SU-DHL-6 (cell line): ENCODE results near the gene BLVRB.

Source experiments
- EZH2phosphoT487 ChIP-seq: fragments of 200-600 bp; sonication (generic), shearing (Covaris generic); conservative IDR thresholded peaks from 2 replicates; pipeline ENCODE4 v1.6.1; 2018; ENCODE audit warnings: mild to moderate bottlenecking, antibody characterized with exemption, low read length, moderate library complexity, mixed read lengths
- TF ChIP-seq, protein P1 (sequence below): fragments of 200-600 bp; sonication (generic); IDR thresholded peaks from one replicate; pipeline ENCODE4 v1.5.1; 2017; ENCODE audit warnings: antibody characterized with exemption, mild to moderate bottlenecking, low read length, moderate library complexity; ENCODE audit not compliant: insufficient read depth, poor library complexity, severe bottlenecking

GRCh38 chr19:40503320-40503695, 37.8 kb upstream of the BLVRB start:
- TF ChIP-seq, protein P1, sequence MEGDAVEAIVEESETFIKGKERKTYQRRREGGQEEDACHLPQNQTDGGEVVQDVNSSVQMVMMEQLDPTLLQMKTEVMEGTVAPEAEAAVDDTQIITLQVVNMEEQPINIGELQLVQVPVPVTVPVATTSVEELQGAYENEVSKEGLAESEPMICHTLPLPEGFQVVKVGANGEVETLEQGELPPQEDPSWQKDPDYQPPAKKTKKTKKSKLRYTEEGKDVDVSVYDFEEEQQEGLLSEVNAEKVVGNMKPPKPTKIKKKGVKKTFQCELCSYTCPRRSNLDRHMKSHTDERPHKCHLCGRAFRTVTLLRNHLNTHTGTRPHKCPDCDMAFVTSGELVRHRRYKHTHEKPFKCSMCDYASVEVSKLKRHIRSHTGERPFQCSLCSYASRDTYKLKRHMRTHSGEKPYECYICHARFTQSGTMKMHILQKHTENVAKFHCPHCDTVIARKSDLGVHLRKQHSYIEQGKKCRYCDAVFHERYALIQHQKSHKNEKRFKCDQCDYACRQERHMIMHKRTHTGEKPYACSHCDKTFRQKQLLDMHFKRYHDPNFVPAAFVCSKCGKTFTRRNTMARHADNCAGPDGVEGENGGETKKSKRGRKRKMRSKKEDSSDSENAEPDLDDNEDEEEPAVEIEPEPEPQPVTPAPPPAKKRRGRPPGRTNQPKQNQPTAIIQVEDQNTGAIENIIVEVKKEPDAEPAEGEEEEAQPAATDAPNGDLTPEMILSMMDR = no peak
- no peak for TF ChIP-seq EZH2phosphoT487
